NCI-H1092 (cell line): ENCODE data around the gene MAN1B1.
A peak's percentile ranks its signal among the peaks of the same experiment; 100 is the strongest.
"Not testable (repeated sequence)": the region's sequence is repeated elsewhere in the genome, so short reads cannot be mapped to it uniquely, and the experiment has no call there.

Source experiments
- DNase-seq: peaks from one replicate; lab custom pipeline; 2025; lab: John Stamatoyannopoulos, UW

Gene MAN1B1

DNA sequence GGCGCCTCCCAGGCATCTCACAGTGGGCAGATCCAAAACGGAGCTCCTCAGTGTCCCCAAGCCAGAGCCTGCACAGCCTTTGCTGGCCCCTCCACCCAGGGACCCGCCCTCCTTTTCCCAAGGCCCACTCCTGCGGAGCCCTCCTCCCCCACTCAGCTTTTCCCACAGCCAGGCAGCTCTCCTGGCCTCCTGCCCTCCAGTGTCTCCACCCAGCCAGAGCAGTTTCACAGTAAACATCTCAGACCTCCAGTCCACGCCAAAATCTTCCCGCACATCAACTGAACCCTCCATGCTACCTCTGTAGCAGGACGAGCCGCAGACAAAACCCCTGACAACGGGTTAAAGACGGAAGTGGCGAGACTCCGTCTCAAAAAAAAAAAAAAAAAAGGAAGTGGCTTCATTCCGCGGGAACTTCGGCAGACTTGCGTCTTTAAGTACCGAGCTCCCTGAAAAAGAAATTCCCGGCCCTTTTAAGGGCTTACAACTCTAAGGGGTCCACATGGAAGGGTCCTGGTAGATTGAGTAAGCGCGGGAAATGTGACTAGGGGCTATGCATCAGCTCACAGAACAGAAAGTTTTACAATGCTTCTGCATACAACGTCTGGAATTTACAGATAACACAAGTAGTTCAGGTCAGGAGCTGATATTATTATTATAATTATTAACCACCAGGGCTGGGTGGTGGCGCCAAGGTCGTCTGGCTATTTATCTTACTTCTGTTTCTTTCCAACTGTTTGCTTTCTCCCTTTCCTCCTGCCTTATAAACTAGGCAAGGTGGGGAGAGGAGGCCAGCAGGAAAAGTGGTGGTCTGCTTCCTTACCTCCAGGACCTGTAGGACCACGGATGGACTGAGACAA lies 40.7 kb downstream of the MAN1B1 start:
- DNase-seq: no peak

DNA sequence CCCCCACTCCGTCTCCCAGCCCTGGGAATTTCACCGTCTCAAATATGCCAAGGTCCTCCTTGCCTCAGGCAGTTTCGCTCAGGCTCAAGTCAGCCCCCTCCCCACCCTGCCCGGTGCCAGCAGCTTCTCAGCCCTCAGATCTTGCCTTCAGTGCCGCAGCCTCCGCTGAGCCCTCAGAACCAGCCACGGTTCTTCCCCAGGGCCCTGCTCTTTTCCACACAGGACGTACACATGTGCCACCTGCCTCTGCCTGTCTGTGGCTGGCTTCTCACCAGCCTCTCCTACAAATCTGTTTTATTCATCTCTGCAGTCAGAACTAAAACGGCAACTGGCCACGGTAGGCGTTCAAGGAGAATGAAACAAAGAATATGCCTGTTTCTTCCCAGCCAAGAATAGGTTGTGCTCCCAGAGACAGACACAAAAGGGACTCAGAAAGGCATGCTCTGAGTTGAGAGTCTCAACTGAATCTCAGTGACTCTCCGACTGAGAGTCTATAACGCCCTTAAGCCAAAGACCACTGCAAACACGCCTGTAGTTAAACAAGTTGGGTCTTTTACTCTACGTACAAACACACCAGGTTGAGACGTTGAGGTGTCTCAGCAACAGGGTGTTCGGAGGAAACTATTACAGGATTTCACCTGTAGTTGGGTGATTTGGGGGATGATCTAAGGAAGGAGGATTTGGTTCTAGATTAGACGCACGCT lies 41.5 kb downstream of the MAN1B1 start:
- DNase-seq: no peak

DNA sequence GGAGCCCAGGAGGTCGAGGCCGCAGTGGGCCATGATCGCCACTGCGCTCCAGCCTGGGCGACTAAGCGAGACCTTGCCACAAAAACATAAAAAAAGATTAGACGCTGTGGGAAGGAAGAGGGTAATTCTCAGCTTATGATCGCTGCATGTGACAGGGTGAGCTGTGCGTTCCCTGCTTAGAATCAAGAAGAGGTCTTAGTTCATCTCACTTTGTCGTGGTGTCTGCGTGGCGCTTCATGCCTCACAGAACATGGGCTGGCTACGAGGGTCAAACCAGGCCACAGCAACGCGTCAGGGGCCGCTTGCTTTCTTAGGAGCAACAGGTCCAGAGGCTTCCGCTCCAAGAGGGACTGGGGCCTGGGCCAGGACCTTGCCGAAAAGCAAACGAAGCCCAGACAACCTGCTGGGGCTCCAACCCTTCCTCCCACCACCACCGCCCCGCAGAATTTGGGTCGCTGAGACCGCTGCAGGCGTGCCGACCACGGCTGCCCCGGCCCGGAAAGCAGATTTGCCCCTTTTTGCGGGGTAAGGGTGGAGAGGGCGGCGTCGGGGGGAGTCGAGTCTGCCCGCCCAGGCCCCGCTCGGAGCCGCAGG lies 42.2 kb downstream of the MAN1B1 start:
- DNase-seq: no peak

DNA sequence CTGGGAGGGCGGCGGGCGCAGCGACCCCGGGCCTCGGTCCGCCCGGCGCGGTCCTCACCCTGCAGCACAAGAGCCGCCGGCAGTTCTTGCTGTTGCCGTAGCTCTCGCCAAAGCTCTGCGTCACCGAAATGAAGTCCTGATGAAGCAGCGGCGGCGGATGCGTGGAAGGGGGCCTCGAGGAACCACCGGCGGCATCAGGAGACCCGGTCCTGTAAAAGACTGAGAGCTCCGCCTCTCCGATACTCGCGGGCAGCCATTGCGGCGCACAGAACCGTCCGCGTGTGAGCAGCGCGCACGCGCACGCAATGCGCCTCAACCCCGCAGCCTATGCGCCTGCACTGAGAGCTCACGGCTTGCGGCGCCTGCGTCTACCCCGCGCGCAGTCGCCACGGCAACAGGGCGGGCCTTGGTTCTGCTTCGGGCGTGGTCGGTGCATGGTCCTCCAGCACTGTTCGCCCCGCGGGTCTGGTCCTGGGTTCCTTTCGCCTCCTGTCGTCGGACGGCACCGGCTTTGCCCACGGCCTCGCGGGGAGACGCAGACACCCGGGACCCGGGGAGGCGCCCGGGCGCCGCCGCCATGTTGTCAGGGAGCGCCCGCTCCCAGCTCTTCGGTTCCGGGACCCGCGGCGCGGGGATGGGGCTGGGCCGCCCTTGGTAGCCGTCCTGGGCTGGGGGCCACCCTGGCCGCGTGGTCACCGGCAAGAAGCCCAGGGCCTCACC lies 42.8 kb downstream of the MAN1B1 start:
- peak; percentile 90 for DNase-seq

DNA sequence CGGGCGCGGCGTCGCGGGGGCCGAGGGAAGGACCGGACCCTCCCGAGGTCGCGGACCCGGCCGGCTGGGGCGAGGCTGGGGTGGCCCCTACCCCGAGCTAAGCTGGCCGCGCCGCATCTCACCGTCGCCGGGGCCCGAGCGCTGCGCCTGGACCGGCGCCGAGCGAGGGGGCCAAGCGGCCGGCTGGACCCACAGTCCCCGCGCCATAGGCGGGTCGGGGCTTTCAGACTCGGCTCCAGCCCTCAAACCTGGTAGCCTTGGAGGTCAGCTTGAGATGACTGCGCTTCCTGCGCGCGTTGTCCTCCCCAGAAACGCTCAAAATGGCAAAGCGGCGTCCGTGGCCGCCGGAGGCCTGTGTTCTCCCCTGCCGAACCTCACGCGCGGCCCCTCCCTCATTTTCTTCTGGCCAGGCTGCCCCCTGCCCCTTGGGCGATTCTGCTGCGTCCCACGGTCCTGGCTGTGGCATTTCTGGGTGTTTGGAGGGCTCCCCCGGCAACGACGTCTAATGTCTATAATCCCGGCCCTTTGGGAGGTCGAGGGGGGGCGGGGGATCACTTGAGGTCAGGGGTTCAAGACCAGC lies 43.5 kb downstream of the MAN1B1 start:
- DNase-seq: no peak

GRCh38 chr9:137134191-137134590 lies 47.4 kb downstream of the MAN1B1 start:
- no peak for DNase-seq

- not testable (repeated sequence) for DNase-seq
Observed at GRCh38 chr9:137135154-137135553, 48.4 kb downstream of the MAN1B1 start.

GRCh38 chr9:137136261-137136880 lies 49.6 kb downstream of the MAN1B1 start:
- DNase-seq: no peak

DNA sequence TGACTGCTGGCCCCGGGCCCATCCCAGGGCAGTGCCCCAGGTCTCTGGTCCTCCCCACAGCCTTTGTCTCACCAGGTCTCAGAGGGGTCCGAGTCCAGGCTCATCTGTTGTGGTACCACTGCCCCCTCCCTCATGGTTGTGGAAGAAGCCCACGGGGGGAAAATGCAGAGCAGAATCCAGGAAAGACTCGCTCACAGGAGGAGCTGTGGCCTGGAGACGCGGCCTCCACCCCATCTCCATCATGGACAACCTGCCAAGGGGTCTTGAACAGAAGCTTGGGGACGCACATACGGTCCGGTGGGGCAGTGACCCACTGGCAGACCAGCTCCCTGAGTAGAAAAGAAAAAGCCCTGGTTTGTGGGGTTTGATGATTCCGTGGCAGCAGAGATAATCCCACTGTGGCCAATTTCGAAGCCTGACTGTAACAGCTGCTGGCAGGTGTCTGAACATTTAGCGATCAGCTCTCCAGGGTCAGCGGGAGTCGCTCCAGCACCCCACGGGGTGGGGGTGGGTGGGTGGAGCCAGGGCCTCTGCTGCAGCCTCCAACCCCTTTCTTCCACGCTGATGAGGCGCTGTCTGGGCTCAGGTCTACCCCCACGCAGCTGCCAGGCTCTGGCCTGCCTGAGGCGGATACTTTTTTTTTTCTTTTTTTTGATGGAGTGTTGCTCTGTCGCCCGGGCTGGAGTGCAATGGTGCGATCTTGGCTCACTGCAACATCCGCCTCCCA lies 50.3 kb downstream of the MAN1B1 start:
- DNase-seq: no peak

GRCh38 chr9:137138058-137138721 lies 51.4 kb downstream of the MAN1B1 start:
- no peak for DNase-seq

GRCh38 chr9:137138722-137139467 lies 52.1 kb downstream of the MAN1B1 start, which contains the start of gene GRIN1:
TSS of gene GRIN1 (plus strand) at chr9:137139154. CDS start at chr9:137139487, 333 bp downstream.
- DNase-seq: no peak

- no peak for DNase-seq
Observed at GRCh38 chr9:137139468-137140150, 52.8 kb downstream of the MAN1B1 start.

- DNase-seq: no peak
Observed at GRCh38 chr9:137140151-137141012, 53.6 kb downstream of the MAN1B1 start.

DNA sequence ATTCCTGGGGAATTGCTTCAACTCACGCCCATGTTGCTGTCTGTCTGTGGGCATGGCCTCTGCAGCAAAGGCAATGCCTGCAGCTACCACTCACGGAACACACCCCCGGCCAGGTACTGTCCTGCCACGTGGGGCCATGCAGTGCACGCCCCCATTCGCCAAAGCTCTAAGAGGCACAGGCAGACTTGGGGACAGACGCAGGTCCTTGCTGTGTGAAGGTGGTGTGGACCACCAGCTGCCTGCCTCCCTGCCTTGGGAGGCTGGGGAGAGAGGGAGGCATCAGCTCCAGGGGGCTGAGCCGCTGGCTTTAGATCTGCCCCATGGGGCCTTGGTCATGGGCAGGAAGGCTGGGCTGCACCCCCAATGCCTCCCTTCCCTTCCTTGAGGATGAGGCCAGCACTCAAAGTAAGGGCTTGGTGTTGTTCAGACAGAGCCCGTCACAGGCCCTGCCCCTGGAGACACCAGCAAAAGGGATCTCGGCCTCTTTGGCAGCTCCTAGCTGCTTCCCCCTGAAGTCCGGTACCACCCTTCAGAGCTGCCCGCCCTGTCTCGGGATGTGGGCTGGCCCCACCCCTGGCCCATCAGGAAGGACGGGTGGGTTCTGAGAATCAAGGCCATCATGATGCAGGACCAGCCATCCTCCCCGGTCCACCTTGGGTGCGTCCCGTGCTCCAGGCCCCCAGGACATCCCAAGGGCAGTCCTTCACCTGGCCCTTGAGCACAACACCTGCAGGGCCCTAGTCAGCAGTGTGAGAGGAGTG lies 54.4 kb downstream of the MAN1B1 start:
- DNase-seq: no peak

DNA sequence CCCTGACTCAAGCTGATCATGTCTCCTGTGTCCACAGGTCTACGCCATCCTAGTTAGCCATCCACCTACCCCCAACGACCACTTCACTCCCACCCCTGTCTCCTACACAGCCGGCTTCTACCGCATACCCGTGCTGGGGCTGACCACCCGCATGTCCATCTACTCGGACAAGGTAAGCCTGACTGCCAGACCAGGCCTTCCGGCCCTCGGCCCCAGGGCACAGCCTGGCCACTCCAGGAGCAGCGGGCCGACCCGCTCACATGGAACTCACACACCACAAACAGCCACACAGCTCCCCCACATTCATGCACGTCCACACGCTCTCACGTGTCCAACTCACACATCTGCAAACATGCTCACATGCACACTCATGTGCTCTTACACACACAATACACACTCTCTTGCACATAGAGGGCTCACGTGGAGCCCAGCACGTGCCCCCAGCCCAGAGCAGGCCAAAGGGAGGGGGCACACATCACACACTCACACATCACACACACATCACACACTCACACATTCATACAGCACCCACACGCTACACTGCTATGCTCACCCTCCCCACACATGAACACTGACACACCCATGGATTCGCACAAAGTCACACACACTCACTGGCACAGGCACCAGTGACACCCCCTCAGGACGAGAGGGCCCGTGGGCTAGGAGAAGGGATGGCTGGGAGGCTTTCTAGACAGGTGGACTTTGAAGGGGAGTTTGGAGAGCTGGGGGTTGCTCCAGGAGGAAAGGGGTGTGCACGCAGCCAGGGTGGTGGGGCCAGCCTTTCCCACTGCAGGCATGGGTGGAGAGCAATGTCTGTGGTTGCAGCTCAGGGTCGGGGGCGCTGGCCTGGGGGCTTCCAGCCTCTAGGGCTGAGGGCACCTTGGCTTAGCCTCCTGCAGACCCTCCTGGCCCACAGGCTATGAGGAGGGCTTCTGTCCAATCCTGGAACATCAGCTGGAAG lies 55.5 kb downstream of the MAN1B1 start:
- DNase-seq: no peak

DNA sequence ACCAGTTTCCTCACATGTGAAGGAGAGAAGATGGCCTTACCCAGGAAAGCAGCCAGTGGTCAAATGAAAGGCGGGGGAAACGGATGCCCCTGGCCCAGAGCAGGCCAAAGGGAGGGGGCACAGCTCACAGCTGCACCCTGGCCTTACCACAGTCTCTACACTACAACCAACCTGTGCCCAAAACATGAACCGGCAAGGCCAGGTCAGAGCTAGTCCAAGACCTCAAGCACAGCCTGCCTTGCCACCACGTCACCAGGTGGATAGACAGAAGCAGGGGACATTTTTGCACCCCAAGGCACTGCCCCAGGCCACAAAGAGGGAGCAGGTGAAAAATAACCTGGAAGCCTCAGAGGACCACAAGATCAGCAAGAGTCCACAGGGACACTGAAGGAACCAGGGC lies 56.7 kb downstream of the MAN1B1 start:
- DNase-seq: no peak
